SK-N-SH (cell line): Measurements from ENCODE around the gene TRIM3. TPM values are rescaled to one million over a fixed set of nuclear protein-coding genes. Genes with fewer than 3 reads are reported as not detected.

Experiments used
- CTCF ChIA-PET: fragments of 300-600, 350-600 bp; formaldehyde crosslinking; extraction: SDS; loops from one replicate; lab custom pipeline; 2021; lab: Yijun Ruan, JAX
- POLR2A ChIA-PET: fragments of 350-600 bp; sonication (Branson Sonifier 250); formaldehyde crosslinking; extraction: SDS; loops from one replicate; lab custom pipeline; 2020; ENCODE audit warnings: antibody characterized with exemption, inconsistent platforms; lab: Yijun Ruan, JAX
- DNase-seq: peaks from one replicate; pipeline ENCODE4 v3.0.0; 2012
- H2AFZ ChIP-seq: fragments of 200-600 bp; sonication (generic); 2 replicates; pipeline ENCODE4 v1.8.1; 2016; ENCODE audit warnings: antibody characterized with exemption, mild to moderate bottlenecking, low read depth
- H3F3A ChIP-seq: fragments of 200-600 bp; sonication (generic); replicated peaks from 2 replicates; pipeline ENCODE3; 2016; ENCODE audit warnings: antibody characterized with exemption, mild to moderate bottlenecking; ENCODE audit not compliant: insufficient read depth
- H3K27ac ChIP-seq, 2 experiments: fragments of 200-500 bp in 1 of 2; fragments of 200-600 bp in 1 of 2; sonication (Bioruptor generic) in 1 of 2; sonication (generic), shearing (Covaris generic) in 1 of 2; 2 replicates each; pipeline versions ENCODE4 v1.5.1 to v1.6.1; 2014 to 2016; ENCODE audit warnings: low read depth in 2 of 2, inconsistent platforms in 1 of 2, low read length in 1 of 2, mild to moderate bottlenecking in 1 of 2, mixed read lengths in 1 of 2
- H3K27me3 ChIP-seq: fragments of 200-600 bp; sonication (generic), shearing (Covaris generic); 2 replicates; pipeline ENCODE4 v1.6.1; 2016; ENCODE audit warnings: mixed run types; ENCODE audit not compliant: insufficient read depth
- H3K36me3 ChIP-seq, 2 experiments: fragments of 200-500 bp in 1 of 2; fragments of 200-600 bp in 1 of 2; sonication (Bioruptor generic) in 1 of 2; sonication (generic) in 1 of 2; replicated peaks in 1 of 2; 2 replicates each; pipeline versions ENCODE3 to v1.5.1; 2014 to 2016; ENCODE audit warnings: low read length in 1 of 2, mild to moderate bottlenecking in 1 of 2; ENCODE audit not compliant: insufficient read depth in 2 of 2, control insufficient read depth in 1 of 2
- H3K4me1 ChIP-seq, 2 experiments: fragments of 200-500 bp in 1 of 2; fragments of 200-600 bp in 1 of 2; sonication (Bioruptor generic) in 1 of 2; sonication (generic), shearing (Covaris generic) in 1 of 2; 2 replicates each; pipeline versions ENCODE4 v1.5.1 to v1.6.1; 2014 to 2016; ENCODE audit warnings: low read depth in 1 of 2, low read length in 1 of 2, mixed run types in 1 of 2; ENCODE audit not compliant: insufficient read depth in 2 of 2, control insufficient read depth in 1 of 2
- H3K4me2 ChIP-seq: fragments of 200-600 bp; sonication (generic), shearing (Covaris generic); 2 replicates; pipeline ENCODE4 v1.6.1; 2017; ENCODE audit warnings: mixed run types
- H3K4me3 ChIP-seq, 2 experiments: fragments of 200-500 bp in 1 of 2; fragments of 200-600 bp in 1 of 2; sonication (Bioruptor generic) in 1 of 2; sonication (generic), shearing (Covaris generic) in 1 of 2; 2 replicates each; pipeline versions ENCODE4 v1.5.1 to v1.8.1; 2014 to 2016; ENCODE audit warnings: low read depth in 2 of 2, inconsistent platforms in 1 of 2, low read length in 1 of 2, mild to moderate bottlenecking in 1 of 2, mixed read lengths in 1 of 2, moderate library complexity in 1 of 2
- H3K79me2 ChIP-seq: fragments of 200-600 bp; sonication (generic); 2 replicates; pipeline ENCODE4 v1.8.1; 2017; ENCODE audit warnings: mild to moderate bottlenecking; ENCODE audit not compliant: insufficient read depth
- H3K9ac ChIP-seq: fragments of 200-600 bp; sonication (generic); 2 replicates; pipeline ENCODE4 v1.6.1; 2017; ENCODE audit warnings: mixed run types
- H3K9me2 ChIP-seq: fragments of 200-600 bp; sonication (generic); 2 replicates; pipeline ENCODE4 v1.6.1; 2017; ENCODE audit warnings: mixed run types
- H3K9me3 ChIP-seq: fragments of 200-600 bp; sonication (generic); 2 replicates; pipeline ENCODE4 v1.6.1; 2017; ENCODE audit warnings: mixed run types, mild to moderate bottlenecking, moderate library complexity
- H4K20me1 ChIP-seq: fragments of 200-600 bp; sonication (generic); 2 replicates; pipeline ENCODE4 v1.6.1; 2017; ENCODE audit warnings: mild to moderate bottlenecking, mixed run types; ENCODE audit not compliant: insufficient read depth
- EP300 ChIP-seq, 2 experiments: IDR thresholded peaks; 2 replicates each; pipeline versions ENCODE4 v1.4.0 to v1.6.1; 2012; ENCODE audit warnings: borderline replicate concordance in 1 of 2, low read depth in 1 of 2, low read length in 1 of 2
- EZH2phosphoT487 ChIP-seq: fragments of 200-600 bp; sonication (generic); IDR thresholded peaks from 2 replicates; pipeline ENCODE4 v1.6.1; 2017; ENCODE audit warnings: low read depth, mixed run types, mild to moderate bottlenecking, antibody characterized with exemption, moderate library complexity, borderline replicate concordance
- FOSL2 ChIP-seq: IDR thresholded peaks from 2 replicates; pipeline ENCODE4 v1.4.0; 2012; ENCODE audit warnings: low read depth, mild to moderate bottlenecking, moderate library complexity, borderline replicate concordance
- FOXJ3 ChIP-seq: sonication (generic); formaldehyde crosslinking; IDR thresholded peaks from 2 replicates; pipeline ENCODE4 v1.5.1; 2020; ENCODE audit warnings: mild to moderate bottlenecking, missing genetic modification reagents
- JUND ChIP-seq: IDR thresholded peaks from 2 replicates; pipeline ENCODE4 v1.4.0; 2012
- MEF2A ChIP-seq: IDR thresholded peaks from 2 replicates; pipeline ENCODE4 v1.4.0; 2012; ENCODE audit warnings: low read depth, borderline replicate concordance
- MXI1 ChIP-seq: IDR thresholded peaks from 2 replicates; pipeline ENCODE4 v1.6.1; 2012; ENCODE audit warnings: mild to moderate bottlenecking, low read depth, low read length, improper control_type of control experiment
- NFIC ChIP-seq: IDR thresholded peaks from 2 replicates; pipeline ENCODE4 v1.4.0; 2012; ENCODE audit warnings: borderline replicate concordance
- RCOR1 ChIP-seq: fragments of 150-350 bp; IDR thresholded peaks from 2 replicates; pipeline ENCODE4 v1.6.1; 2017; ENCODE audit warnings: antibody characterized with exemption, low read length
- REST ChIP-seq: IDR thresholded peaks from 2 replicates; pipeline ENCODE4 v1.6.1; 2012; ENCODE audit warnings: mild to moderate bottlenecking, low read depth, low read length, moderate library complexity
- RFX5 ChIP-seq: IDR thresholded peaks from 2 replicates; pipeline ENCODE4 v1.6.1; 2012; ENCODE audit warnings: mild to moderate bottlenecking, improper control_type of control experiment, low read length
- RXRA ChIP-seq: IDR thresholded peaks from 2 replicates; pipeline ENCODE4 v1.4.0; 2012; ENCODE audit warnings: low read depth, mild to moderate bottlenecking, borderline replicate concordance
- SIN3A ChIP-seq: IDR thresholded peaks from 2 replicates; pipeline ENCODE4 v1.6.1; 2012; ENCODE audit warnings: low read depth, mild to moderate bottlenecking, low read length, moderate library complexity, borderline replicate concordance
- TCF12 ChIP-seq: IDR thresholded peaks from 2 replicates; pipeline ENCODE4 v1.4.0; 2012
- TEAD4 ChIP-seq: IDR thresholded peaks from 2 replicates; pipeline ENCODE4 v1.4.0; 2012; ENCODE audit warnings: mild to moderate bottlenecking, borderline replicate concordance; ENCODE audit not compliant: insufficient read depth
- WGBS: methylation state at CpG from one replicate; pipeline ENCODE4 v1.1.6; 2017; ENCODE audit warnings: low lambda C conversion rate; 5-methylcytosine and 5-hydroxymethylcytosine counted together
- polyA plus RNA-seq, 3 experiments: library from polyadenylated mRNA; depleted of rRNA; stranded (reverse); fragments of >200 nt; gene quantifications; 2 replicates each; pipeline ENCODE4 v1.2.3, GENCODE V29; 2012
- TF ChIP-seq, protein P1 (sequence below): fragments of 200-600 bp; sonication (generic); IDR thresholded peaks from 2 replicates; pipeline ENCODE4 v1.6.1; 2017; ENCODE audit warnings: antibody characterized with exemption, mild to moderate bottlenecking, moderate library complexity
- TF ChIP-seq, protein P2 (sequence below): IDR thresholded peaks from 2 replicates; pipeline ENCODE4 v1.4.0; 2012; ENCODE audit warnings: low read depth

The TRIM3 gene
- polyA plus RNA-seq, 1 of the 3 experiments (the other 2 are of a cell fraction), result 22.8 TPM

GRCh38 chr11:6437993-6438392 lies 35.7 kb downstream of the TRIM3 start:
- no peaks in the 10 kb centered on the region for H3F3A ChIP-seq
- no peak overlapping the region for H3K4me3 ChIP-seq
- H3K27me3 ChIP-seq, result no peaks in the 10 kb centered on the region
- H3K9me2 ChIP-seq, result no peaks in the 10 kb centered on the region
- TF ChIP-seq TCF12, result no peak
- TF ChIP-seq EZH2phosphoT487, result no peak
- no peak for TF ChIP-seq FOXJ3 (CRISPR knock-in tag)
- TF ChIP-seq RFX5, result no peak
- TF ChIP-seq TEAD4, result no peak
- no peak for TF ChIP-seq JUND
- TF ChIP-seq, protein P1, sequence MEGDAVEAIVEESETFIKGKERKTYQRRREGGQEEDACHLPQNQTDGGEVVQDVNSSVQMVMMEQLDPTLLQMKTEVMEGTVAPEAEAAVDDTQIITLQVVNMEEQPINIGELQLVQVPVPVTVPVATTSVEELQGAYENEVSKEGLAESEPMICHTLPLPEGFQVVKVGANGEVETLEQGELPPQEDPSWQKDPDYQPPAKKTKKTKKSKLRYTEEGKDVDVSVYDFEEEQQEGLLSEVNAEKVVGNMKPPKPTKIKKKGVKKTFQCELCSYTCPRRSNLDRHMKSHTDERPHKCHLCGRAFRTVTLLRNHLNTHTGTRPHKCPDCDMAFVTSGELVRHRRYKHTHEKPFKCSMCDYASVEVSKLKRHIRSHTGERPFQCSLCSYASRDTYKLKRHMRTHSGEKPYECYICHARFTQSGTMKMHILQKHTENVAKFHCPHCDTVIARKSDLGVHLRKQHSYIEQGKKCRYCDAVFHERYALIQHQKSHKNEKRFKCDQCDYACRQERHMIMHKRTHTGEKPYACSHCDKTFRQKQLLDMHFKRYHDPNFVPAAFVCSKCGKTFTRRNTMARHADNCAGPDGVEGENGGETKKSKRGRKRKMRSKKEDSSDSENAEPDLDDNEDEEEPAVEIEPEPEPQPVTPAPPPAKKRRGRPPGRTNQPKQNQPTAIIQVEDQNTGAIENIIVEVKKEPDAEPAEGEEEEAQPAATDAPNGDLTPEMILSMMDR, result no peak
- TF ChIP-seq NFIC, result no peak
- TF ChIP-seq MEF2A, result no peak
- WGBS, result 93% methylated on average over 3 of the region's 3 CpGs
- no peaks in the 10 kb centered on the region for H3K79me2 ChIP-seq
- no peak overlapping the region for H3K9ac ChIP-seq
- no peaks in the 10 kb centered on the region for H4K20me1 ChIP-seq
- no peaks in the 10 kb centered on the region for H3K9me3 ChIP-seq
- DNase-seq, result no peak
- H3K27ac ChIP-seq, result no peak overlapping the region
- H3K36me3 ChIP-seq, result no peaks in the 10 kb centered on the region
- H3K4me2 ChIP-seq, result no peak overlapping the region
- POLR2A ChIA-PET, result interaction anchor here (0.6 to 2.3 kb wide), 2 partner anchors 19 to 35 kb away, joined by 3 to 9 read pairs; partner anchors contain the start of gene APBB1
- CTCF ChIA-PET, result interaction anchor here (0.7 to 14.7 kb wide), 16 partner anchors 10 to 268 kb away, joined by 3 to 360 read pairs (median 7); no protein-coding TSS in a partner anchor
- H3K4me1 ChIP-seq, result peaks cover 0 to 18% of the 10 kb centered on the region in 2 experiments; a peak in 1 of 4 replicates
- no peak overlapping the region for H2AFZ ChIP-seq

- no peak for DNase-seq
- no peaks in the 10 kb centered on the region for H3K9me3 ChIP-seq
- ChIA-PET POLR2A (interaction anchor here (0.6 to 2.3 kb wide), 2 partner anchors 18 to 36 kb away, joined by 3 to 9 read pairs; partner anchors contain the start of gene APBB1), CTCF (interaction anchor here (2.1 to 14.7 kb wide), 6 partner anchors 9 to 74 kb away, joined by 6 to 360 read pairs (median 17); no protein-coding TSS in a partner anchor)
- H3K27me3 ChIP-seq, result no peaks in the 10 kb centered on the region
- no peaks in the 10 kb centered on the region for H3K79me2 ChIP-seq
- H3K4me2 ChIP-seq, result no peak overlapping the region
- no peak overlapping the region for H2AFZ ChIP-seq
- H3K36me3 ChIP-seq, result no peaks in the 10 kb centered on the region
- WGBS, result 83% methylated on average over 8 of the region's 12 CpGs
- no peak for TF ChIP-seq RCOR1
- no peak for TF ChIP-seq FOSL2
- TF ChIP-seq, protein P2, sequence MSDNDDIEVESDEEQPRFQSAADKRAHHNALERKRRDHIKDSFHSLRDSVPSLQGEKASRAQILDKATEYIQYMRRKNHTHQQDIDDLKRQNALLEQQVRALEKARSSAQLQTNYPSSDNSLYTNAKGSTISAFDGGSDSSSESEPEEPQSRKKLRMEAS, result no peak
- no peak for TF ChIP-seq REST
- no peak for TF ChIP-seq EP300 (IDR thresholded peaks at IDR 0.05; ENCODE audit: borderline replicate concordance in 1 of 2, low read depth in 1 of 2, low read length in 1 of 2)
- TF ChIP-seq MXI1, result no peak
- TF ChIP-seq RXRA, result no peak
- TF ChIP-seq SIN3A, result no peak
- H3K4me3 ChIP-seq, result no peak overlapping the region
- H3K9ac ChIP-seq, result no peak overlapping the region
- H3K9me2 ChIP-seq, result no peaks in the 10 kb centered on the region
- peaks cover 0 to 18% of the 10 kb centered on the region in 2 experiments; a peak in 1 of 4 replicates for H3K4me1 ChIP-seq
- H4K20me1 ChIP-seq, result no peaks in the 10 kb centered on the region
- H3K27ac ChIP-seq, result no peak overlapping the region
- no peaks in the 10 kb centered on the region for H3F3A ChIP-seq
Observed at GRCh38 chr11:6437423-6437822, 36.3 kb downstream of the TRIM3 start.
